Measurements from ENCODE around the gene MMAB.

The MMAB gene

DNA sequence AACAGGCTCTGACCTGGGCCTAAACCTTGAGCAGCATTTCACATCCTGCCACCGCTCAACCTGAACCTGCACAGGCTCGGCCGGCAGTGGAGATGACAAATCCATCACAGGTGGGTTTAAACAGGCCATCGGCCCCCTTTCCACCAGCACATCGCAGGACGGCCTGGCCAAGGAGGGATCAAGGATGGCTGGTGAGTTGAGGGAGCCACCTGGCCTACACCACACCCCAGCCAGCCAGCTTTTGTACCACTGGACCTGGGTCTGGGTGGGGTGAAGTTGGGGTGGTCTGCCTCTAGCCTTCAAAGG, 14.2 kb downstream of the MMAB start:
- no peak for DNase-seq (ENCODE audit: low spot score)

DNA sequence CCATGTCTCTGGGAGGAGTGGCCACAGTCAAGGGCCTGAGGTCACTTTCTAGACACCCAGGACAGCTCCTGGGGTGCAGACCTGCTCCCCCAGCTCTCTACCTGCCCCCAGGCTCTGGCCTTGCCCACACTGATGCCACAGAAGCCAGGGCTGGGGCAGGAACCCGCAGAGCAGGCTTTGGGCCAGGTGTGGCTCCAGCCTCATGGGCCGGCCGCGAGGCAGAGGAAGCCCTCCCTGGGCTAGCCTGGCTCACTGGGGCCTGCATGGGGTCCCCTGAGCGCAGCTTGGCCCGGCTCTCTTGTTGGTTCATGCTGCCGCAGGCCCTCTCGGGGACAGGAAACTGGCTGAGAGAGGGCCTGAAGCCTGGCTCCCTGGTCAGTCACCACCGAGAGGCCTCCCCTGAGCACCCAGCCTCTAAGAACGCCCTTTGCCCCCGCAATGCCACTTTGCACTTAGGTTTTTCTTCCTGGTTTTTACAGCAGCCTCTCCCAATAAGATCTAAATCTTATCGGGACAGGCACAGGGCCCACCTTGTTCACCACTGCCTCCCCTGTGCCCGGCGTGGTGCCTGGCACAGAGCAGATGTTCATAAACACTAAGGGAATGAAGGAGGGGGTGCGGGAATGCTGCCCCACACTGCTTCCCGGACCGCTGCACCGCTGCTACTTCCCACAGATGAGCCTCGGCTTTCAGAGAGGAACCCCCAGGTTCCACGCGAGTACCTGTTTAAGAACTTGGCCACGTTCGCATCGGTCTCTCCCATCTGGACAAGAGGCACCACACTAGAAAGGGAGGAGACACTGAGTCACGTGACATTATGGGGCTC, 14.7 kb downstream of the MMAB start:
- no peak for DNase-seq (ENCODE audit: low spot score)

DNA sequence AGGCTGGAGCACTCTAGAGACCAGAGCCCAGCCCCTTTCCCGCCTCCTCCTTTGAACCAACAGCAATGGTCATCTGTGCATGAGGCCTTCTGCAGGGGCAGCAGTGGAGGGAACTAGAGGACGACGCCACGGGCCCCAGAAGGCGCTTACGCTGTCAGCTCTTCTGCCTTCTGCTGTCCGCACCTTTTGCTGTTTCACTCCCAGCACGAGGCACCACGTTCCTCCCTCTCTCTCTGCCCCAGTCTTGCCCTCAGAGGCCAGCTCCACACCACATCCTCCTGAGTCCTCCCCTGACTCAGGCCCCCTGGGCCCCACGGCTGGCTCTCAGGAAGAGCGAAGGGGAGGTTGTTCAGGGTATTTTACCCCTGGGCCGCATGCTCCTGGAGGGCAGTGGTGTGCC, 15.5 kb downstream of the MMAB start:
- DNase-seq (ENCODE audit: low spot score), result no peak

DNA sequence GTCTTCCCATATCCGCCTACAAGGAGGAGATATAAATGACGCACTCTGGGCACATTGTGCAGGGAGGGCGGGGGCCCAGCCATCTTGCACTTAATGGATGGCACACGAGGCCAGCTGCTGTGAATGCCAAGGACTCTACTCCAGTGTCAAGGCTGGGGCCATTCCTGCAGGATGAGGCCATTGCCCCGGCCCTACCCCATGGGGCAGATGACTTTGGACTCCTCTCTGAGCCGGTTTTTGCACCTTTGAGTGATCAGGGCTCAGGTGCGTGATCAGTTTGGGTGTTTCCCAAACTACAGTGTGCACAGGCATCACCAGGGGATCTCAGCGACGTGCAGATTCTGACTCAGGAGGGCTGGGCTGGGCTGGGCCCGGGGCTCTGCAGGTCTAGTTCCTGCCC, 16.1 kb downstream of the MMAB start:
- no peak for DNase-seq (ENCODE audit: low spot score)

GRCh38 chr12:109555431-109556315, 17.6 kb downstream of the MMAB start:
- DNase-seq (ENCODE audit: low spot score), result no peak

GRCh38 chr12:109554761-109555160, 18.5 kb downstream of the MMAB start:
- no peak for DNase-seq (ENCODE audit: low spot score)

DNA sequence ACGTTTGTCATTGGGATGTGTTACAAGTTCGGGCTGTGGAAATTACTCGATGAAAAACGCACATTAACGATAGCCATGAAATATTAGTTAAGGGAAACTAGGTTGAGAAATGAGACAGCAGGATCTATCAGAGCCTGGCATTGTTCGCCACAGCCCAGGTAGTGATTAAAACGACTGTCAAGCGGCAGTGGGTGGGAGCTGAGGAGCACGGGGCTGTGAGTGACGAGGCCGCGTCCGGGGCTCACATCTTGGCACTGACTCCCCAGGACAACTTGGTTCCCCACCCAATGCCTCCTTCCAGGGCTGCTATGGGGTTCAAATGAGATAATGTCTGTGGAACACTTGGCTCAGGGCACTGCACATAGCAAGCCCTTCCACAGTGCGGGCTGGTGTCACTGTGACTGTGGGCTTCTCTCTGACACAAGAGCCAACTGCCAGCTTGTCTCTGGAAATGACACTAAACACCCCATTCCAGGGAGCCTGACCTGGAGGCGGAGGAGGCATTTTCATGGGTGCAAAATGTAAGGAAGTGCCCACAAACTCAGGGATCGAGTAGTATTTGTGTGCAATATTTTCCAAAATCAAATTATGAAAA, 19.3 kb downstream of the MMAB start:
- DNase-seq (ENCODE audit: low spot score), result no peak

DNA sequence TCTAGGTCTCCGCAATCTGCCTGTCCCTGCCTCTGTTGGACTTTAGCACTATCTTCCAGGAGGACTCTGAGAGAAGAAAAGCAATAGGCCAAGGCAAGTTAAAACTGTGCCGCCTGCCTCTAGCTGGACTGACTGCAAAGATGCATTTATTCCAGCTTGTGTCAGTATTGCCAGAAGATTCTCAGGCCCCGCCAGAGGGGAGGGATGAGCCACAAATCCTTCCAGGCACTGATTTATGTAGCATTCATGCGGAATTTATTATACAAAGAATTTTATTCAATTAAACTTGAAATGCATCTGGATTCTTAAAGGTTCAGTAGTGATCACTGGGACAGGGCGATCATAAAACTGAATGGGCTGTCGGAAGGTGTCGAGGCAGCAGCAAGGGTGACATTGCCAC, 19.8 kb downstream of the MMAB start:
- DNase-seq (ENCODE audit: low spot score), result no peak

DNA sequence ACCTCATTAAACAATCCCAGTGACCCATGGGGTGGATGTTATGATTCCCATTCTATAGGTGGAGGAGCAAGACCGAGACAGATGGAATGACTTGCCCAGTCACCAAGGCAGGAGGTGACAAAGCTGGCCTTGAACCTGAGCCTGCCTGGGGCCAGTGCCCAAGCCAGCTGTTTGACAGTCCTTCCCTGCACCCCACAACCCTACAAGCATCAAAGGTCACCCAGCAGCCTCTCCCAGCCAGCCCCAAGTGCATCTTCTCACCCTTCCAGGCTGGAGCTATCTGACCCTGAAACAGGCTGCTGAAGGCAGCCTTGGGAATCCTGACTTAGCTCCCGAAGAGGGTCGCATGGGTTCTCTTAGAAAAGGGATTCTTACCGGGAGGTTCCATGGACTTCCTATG, 20.3 kb downstream of the MMAB start:
- no peak for DNase-seq (ENCODE audit: low spot score)

DNA sequence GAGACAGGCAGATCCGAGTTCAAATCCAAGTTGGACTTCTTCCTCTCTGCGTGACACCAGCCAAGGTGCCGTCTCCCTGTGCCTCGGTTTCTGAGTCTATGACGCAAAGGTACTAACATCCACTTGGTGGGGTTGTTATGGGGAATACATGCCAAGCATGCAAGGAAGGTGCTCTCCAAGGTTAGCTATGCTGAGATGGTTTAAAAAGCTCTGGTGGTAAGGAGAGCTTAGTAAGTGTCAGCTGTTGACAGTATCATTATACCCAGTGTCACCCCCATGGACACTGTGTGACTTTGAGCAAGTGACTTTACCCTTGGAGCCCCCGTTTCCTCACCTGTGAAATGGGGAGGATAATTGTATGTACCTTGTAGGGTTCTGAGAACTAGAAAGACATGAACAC, 22.2 kb downstream of the MMAB start:
- no peak for DNase-seq (ENCODE audit: low spot score)

DNA sequence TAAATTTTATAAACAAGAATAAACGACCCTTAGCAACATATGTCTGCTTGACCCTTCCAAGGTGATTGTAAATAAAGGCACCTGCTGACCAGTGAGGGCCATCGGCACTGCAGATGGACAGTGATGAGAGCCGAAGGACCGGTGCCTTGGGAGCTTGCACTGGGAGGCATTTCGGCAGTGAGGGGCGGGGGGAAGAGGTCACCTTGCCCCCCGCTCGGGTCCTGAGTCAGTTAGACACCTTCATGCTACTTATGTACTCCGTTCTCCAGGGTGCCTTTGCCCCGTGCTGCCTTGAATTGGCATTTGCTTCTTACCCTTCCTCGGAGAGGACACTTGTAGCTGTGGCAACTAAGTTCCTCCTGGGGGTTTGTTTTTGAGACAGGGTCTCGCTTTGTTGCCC, 23.0 kb downstream of the MMAB start:
- no peak for DNase-seq (ENCODE audit: low spot score)

DNA sequence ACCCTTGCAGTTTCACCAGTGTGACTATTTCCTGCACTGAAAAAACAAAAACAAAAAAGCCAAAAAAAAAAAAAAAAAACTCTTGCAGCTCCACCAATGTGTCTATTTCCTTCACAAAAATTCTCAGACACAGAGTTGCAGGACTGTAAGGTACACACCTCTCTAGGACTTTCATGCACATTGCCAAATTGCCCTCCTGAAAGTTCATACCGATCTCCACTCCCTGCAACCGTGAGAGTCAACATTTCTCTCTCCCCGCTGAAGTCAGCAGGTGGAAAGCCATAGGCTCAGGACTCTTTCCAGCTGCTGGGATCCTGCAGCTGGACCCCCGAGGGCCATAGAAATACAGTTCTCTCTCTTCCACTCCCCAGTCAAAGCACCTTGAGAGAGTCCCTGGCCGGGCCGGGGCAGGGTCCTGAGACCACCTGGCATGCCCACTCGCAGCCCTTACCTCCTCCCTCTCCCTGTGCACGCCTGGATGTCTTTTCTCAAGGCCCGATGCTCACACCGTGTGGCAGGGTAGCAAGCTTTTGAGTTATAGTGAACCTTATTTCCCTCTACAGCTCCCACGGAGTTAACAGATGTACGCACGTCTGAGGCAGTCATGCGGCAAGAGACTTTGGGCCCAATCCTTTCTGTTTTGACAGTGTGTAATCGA, 23.6 kb downstream of the MMAB start:
- DNase-seq (ENCODE audit: low spot score), result no peak

GRCh38 chr12:109548258-109548657, 25.0 kb downstream of the MMAB start:
- DNase-seq (ENCODE audit: low spot score), result no peak

- no peak for DNase-seq (ENCODE audit: low spot score)
Observed at GRCh38 chr12:109547286-109547685, 26.0 kb downstream of the MMAB start.

DNA sequence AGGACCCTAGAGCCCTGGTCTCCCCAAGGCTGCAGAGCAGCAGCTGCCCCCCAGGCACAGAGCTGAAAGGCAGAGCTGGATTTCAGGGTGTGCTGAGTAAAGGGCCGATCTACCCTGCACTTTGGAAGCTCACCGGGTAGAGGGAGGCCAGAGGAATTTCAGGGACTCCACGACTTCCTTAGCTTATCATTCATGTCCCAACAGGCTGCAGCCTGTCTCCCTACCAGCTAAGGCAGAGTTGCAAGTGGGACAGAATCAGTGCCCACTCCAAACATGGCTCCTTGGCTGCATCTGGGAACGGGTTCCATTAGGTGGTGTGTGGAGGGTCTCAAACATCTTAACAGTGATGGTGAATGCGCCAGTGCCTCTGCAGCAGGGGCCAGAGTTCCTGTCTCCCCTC, 27.5 kb downstream of the MMAB start:
- no peak for DNase-seq (ENCODE audit: low spot score)

- DNase-seq (ENCODE audit: low spot score), result no peak
Observed at GRCh38 chr12:109544955-109545531, 28.3 kb downstream of the MMAB start.

GRCh38 chr12:109542876-109543275, 30.4 kb downstream of the MMAB start:
- DNase-seq (ENCODE audit: low spot score), result no peak

GRCh38 chr12:109542014-109542413, 31.3 kb downstream of the MMAB start:
- no peak for DNase-seq (ENCODE audit: low spot score)

DNA sequence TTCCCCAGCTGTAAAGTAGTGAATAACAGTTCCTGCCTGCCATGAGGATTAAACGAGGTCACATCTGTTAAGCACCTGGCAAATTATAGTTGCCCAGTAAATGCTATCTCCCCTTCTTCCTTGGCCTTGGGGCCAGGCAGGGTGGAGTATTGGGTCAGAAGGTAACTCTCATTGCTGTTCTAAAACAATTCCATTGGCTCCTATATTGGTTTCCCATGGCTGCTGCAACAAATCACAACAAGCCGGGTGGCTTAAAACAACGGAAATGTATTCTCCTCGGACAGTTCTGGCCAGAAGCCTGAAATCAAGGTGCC, 31.9 kb downstream of the MMAB start:
- no peak for DNase-seq (ENCODE audit: low spot score)

DNA sequence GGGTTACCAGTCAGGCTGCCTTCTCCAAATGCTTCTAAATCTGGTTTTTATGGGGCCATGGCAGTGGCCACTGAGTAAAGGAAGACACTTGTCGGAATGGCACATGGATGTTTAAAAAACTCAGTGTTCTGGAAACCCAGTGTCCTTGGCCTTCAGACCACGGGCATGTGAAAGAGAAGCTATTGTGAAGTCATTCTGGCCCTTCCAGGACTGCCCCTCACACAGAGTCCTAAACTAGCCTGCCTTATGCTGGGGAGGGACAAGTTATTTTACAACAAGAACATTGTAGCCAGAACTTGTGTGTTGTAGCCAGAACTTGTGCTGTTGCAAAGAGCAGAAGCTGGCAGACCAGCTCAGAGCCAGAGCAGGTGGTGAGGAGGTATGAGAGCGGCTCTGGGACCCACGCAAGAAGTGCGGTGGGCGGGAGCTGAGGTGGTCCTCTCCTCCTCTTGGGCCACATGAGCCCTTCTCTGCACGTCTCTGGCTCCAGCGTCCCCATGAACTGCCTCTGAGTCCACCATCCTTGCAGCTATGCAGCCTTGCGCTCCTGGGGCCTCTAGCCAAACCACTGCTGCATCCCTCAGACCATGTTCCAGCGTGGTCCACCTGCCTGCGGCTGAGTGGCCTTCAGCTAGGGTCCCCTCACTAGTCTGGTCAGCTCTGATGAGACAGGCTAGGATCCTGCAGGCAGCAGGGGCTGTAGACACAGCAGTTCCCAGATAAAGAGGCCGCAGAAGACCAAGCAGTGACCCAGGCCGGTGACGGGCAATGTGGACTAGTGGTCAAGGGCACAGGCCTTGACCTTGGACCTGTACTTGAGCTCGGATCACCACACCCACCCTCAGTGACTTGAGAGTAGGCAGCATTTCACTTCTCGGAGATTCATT, 32.5 kb downstream of the MMAB start:
- no peak for DNase-seq (ENCODE audit: low spot score)

GRCh38 chr12:109539508-109539907, 33.8 kb downstream of the MMAB start:
- no peak for DNase-seq (ENCODE audit: low spot score)
